GM19463 (cell line): ENCODE results near the gene FBXO4.
"Not testable (repeated sequence)": the region's sequence is repeated elsewhere in the genome, so short reads cannot be mapped to it uniquely, and the experiment has no call there.

Experiments used
- ATAC-seq: cut with Tn5 transposase; IDR thresholded peaks from one replicate; pipeline ENCODE4 v1.9.1; 2021; ENCODE audit warnings: mild to moderate bottlenecking, moderate library complexity; ENCODE audit not compliant: unreplicated experiment

FBXO4 gene

DNA sequence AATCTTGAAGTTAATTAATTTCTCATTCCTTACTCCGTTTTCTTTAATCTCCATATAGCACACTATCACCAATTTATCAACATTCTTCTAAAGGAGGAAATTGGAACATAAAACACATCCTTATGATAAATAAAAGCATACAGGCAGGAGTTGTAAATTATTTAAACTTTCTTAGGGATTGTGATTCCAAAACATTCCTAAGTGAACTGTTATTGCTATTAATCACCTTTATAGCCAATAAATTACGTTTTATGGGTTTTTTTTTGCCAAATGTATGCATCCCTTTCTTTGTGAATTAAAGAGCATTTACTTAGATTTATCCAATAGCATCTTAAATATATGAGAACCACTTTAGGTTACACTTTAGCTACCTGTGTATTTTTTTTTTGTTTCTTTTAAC, 55.3 kb downstream of the FBXO4 start:
- ATAC-seq, result no peak

DNA sequence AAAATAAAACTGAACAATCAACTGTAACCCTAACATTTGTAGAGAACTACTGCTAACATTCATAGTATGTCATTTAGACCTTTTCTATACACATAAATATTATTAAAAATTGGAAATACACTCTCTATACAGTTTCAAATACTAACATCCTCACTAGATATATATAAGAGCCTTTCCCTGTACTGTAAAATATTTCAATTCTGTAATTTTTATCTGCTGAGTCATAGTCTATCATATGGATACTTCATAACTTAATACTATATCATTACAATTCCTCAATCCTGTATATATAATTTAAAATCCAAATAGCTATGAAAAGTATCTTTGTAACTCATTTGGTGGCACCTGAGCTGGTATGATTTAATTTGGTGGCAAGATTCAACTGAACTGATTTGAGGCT, 55.8 kb downstream of the FBXO4 start:
- ATAC-seq, result no peak

GRCh38 chr5:41982858-41983257, 57.8 kb downstream of the FBXO4 start:
- ATAC-seq, result not testable (repeated sequence)

DNA sequence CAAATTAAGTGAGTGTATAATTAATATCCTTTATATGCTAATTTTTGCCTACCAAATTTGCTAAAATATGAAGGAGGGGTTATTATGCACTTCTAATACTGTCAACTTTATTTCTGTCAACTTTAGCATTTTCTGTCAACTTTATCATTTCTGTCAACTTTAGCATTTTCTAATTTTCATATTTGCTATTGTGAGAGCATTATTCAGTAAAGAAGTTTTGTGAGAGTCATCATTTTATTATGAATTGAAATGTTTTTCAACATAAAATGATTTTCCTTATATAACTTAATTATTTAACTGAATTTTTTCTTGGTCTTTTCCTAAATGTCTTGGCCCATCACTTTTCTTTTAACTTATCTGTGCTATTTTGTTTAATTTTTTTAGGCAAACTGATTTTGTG, 58.2 kb downstream of the FBXO4 start:
- ATAC-seq, result no peak

- ATAC-seq, result no peak
Measured at GRCh38 chr5:41985945-41986695, 61.0 kb downstream of the FBXO4 start.
